Tibial artery (tissue), 4 donors: Measurements from ENCODE around the gene BTD.

Experiments used
- DNase-seq, 2 donors: peaks; one replicate each; pipeline ENCODE4 v3.0.0-alpha.2; 2019
- H3K27ac ChIP-seq, 2 donors: fragments of 200-600 bp; sonication (generic) in 1 of 2; 1 replicate in 1 of 2; 2 replicates in 1 of 2; pipeline ENCODE4 v1.5.1; 2018 to 2019; ENCODE audit warnings: mild to moderate bottlenecking in 1 of 2
- H3K27me3 ChIP-seq, 2 donors: fragments of 200-600 bp; sonication (generic) in 1 of 2; one replicate each; pipeline versions ENCODE4 v1.5.1 to v1.6.0; 2016 to 2019
- H3K36me3 ChIP-seq, 3 donors: fragments of 200-600 bp; sonication (generic) in 2 of 3; one replicate each; pipeline ENCODE4 v1.5.1; 2016 to 2019; ENCODE audit warnings: mild to moderate bottlenecking in 2 of 3
- H3K4me1 ChIP-seq, 4 donors: fragments of 200-600 bp; sonication (generic) in 2 of 4; 1 replicate in 3 of 4; 2 replicates in 1 of 4; pipeline ENCODE4 v1.5.1; 2016 to 2019
- H3K4me3 ChIP-seq, 2 donors: fragments of 200-600 bp; sonication (generic) in 1 of 2; 1 replicate in 1 of 2; 2 replicates in 1 of 2; pipeline ENCODE4 v1.5.1; 2018 to 2019; ENCODE audit warnings: mild to moderate bottlenecking in 2 of 2
- H3K9me3 ChIP-seq, 3 donors: fragments of 200-600 bp; sonication (generic) in 1 of 3; one replicate each; pipeline ENCODE4 v1.5.1; 2016 to 2019
- CTCF ChIP-seq, 2 experiments: fragments of 200-600 bp in 1 of 2; fragments of 450-650 bp in 1 of 2; IDR thresholded peaks; one replicate each; pipeline ENCODE4 v1.5.1; 2017 to 2019; ENCODE audit warnings: antibody characterized with exemption in 2 of 2, mild to moderate bottlenecking in 1 of 2, moderate library complexity in 1 of 2
- intact Hi-C: fragments of 100-400 bp; cut with DNase I; formaldehyde crosslinking; loops from one replicate; pipeline ENCODE4 v1.15.0; 2023; ENCODE audit warnings: low total_unique reads

BTD gene

GRCh38 chr3:15630646-15631350 lies 29.3 kb downstream of the BTD start:
- DNase-seq: no peak
- Histone ChIP-seq H3K27me3 (no peaks in the 10 kb centered on the region), H3K4me1 (peaks cover 0 to 39% (median 20%) of the 10 kb centered on the region in 4 donors)

GRCh38 chr3:15631426-15632211 lies 30.1 kb downstream of the BTD start:
- no peaks in the 10 kb centered on the region for H3K27me3 ChIP-seq
- TF ChIP-seq CTCF (IDR thresholded peaks at IDR 0.05): no peak
- intact Hi-C loops: loop anchor here (2.0 to 10.0 kb wide), 2 partner anchors 181 to 613 kb away; no protein-coding TSS in a partner anchor
- no peaks in the 10 kb centered on the region for H3K36me3 ChIP-seq
- H3K4me1 ChIP-seq: peaks cover 0 to 41% (median 22%) of the 10 kb centered on the region in 4 donors
- H3K27ac ChIP-seq: peak overlapping the region in 1 of 2 donors; percentile 42
- no peak overlapping the region for H3K4me3 ChIP-seq
- H3K9me3 ChIP-seq: no peaks in the 10 kb centered on the region
- no peak for DNase-seq

More at GRCh38 chr3:15630646-15631350, 29.3 kb downstream of the BTD start:
- Histone ChIP-seq H3K9me3 (no peaks in the 10 kb centered on the region), H3K4me3 (peak overlapping the region; percentile 26 to 31), H3K36me3 (no peaks in the 10 kb centered on the region), H3K27ac (peak overlapping the region; percentile 23 to 42)
- intact Hi-C loops: loop anchor here (2.0 to 10.0 kb wide), 2 partner anchors 182 to 614 kb away; no protein-coding TSS in a partner anchor
- no peak for TF ChIP-seq CTCF (IDR thresholded peaks at IDR 0.05)

GRCh38 chr3:15632212-15632580 lies 30.7 kb downstream of the BTD start:
- H3K36me3 ChIP-seq: peaks cover 0 to 4% (median 0%) of the 10 kb centered on the region in 3 donors
- H3K27me3 ChIP-seq: no peaks in the 10 kb centered on the region
- intact Hi-C loops: loop anchor here (10.0 kb wide), 1 partner anchor 613 kb away; no protein-coding TSS in a partner anchor
- H3K27ac ChIP-seq: no peak overlapping the region
- H3K9me3 ChIP-seq: no peaks in the 10 kb centered on the region
- no peak for DNase-seq
- TF ChIP-seq CTCF (IDR thresholded peaks at IDR 0.05): no peak
- peaks cover 0 to 41% (median 22%) of the 10 kb centered on the region in 4 donors for H3K4me1 ChIP-seq
- H3K4me3 ChIP-seq: no peak overlapping the region

- intact Hi-C loops: loop anchor here (10.0 kb wide), 1 partner anchor 612 kb away; no protein-coding TSS in a partner anchor
- Histone ChIP-seq H3K27me3 (no peaks in the 10 kb centered on the region), H3K36me3 (peaks cover 0 to 6% (median 0%) of the 10 kb centered on the region in 3 donors), H3K4me3 (no peak overlapping the region), H3K9me3 (no peaks in the 10 kb centered on the region), H3K27ac (peak overlapping the region in 1 of 2 donors; percentile 51), H3K4me1 (peaks cover 0 to 41% (median 22%) of the 10 kb centered on the region in 4 donors)
- TF ChIP-seq CTCF (IDR thresholded peaks at IDR 0.05): no peak
- no peak for DNase-seq
Observed at GRCh38 chr3:15633159-15633558, 31.6 kb downstream of the BTD start.

GRCh38 chr3:15633766-15634598 lies 32.4 kb downstream of the BTD start:
- no peaks in the 10 kb centered on the region for H3K27me3 ChIP-seq
- H3K4me3 ChIP-seq: no peak overlapping the region
- intact Hi-C loops: loop anchor here (10.0 kb wide), 1 partner anchor 611 kb away; no protein-coding TSS in a partner anchor
- peaks cover 0 to 41% (median 22%) of the 10 kb centered on the region in 4 donors for H3K4me1 ChIP-seq
- DNase-seq: no peak
- TF ChIP-seq CTCF (IDR thresholded peaks at IDR 0.05): no peak
- peak overlapping the region; percentile 51 to 56 for H3K27ac ChIP-seq
- no peaks in the 10 kb centered on the region for H3K9me3 ChIP-seq
- peaks cover 0 to 6% (median 0%) of the 10 kb centered on the region in 3 donors for H3K36me3 ChIP-seq
